GM23338 (cell line): Measurements from ENCODE around the gene NGFR. TPM values are rescaled to one million over a fixed set of nuclear protein-coding genes. Genes with fewer than 3 reads are reported as not detected.

Experiments used
- ATAC-seq: fragments of 200-7000 bp; cut with Tn5 transposase; 3 replicates; pipeline ENCODE4 v1.9.1; 2020
- DNase-seq: peaks from one replicate; pipeline ENCODE4 v3.0.0-alpha.2; 2015; ENCODE audit warnings: low spot score
- H2AFZ ChIP-seq: fragments of 200-600 bp; sonication (generic); 2 replicates; pipeline ENCODE4 v1.8.0; 2016; ENCODE audit warnings: antibody characterized with exemption, mild to moderate bottlenecking, moderate library complexity
- H3F3A ChIP-seq: fragments of 200-600 bp; sonication (generic); replicated peaks from 2 replicates; pipeline ENCODE4 v1.8.0; 2017; ENCODE audit warnings: antibody characterized with exemption, mixed run types, low read depth
- H3K27ac ChIP-seq: fragments of 200-600 bp; sonication (generic); 2 replicates; pipeline ENCODE4 v1.6.1; 2016; ENCODE audit warnings: low read depth
- H3K27me3 ChIP-seq: fragments of 200-600 bp; sonication (generic); 2 replicates; pipeline ENCODE4 v1.8.0; 2016; ENCODE audit warnings: mild to moderate bottlenecking, mixed run types, moderate library complexity; ENCODE audit not compliant: insufficient read depth
- H3K36me3 ChIP-seq: fragments of 200-600 bp; sonication (generic); 2 replicates; pipeline ENCODE4 v1.8.0; 2016; ENCODE audit warnings: mild to moderate bottlenecking; ENCODE audit not compliant: insufficient read depth
- H3K4me1 ChIP-seq: fragments of 200-600 bp; sonication (generic); 2 replicates; pipeline ENCODE4 v1.8.0; 2016; ENCODE audit warnings: mild to moderate bottlenecking, moderate library complexity; ENCODE audit not compliant: insufficient read depth
- H3K4me2 ChIP-seq: fragments of 200-600 bp; sonication (generic); 2 replicates; pipeline ENCODE4 v1.7.1; 2017; ENCODE audit warnings: mixed run types
- H3K4me3 ChIP-seq: fragments of 200-600 bp; sonication (generic); 2 replicates; pipeline ENCODE4 v1.6.1; 2016; ENCODE audit warnings: mixed run types
- H3K79me2 ChIP-seq: fragments of 200-600 bp; sonication (generic); replicated peaks from 2 replicates; pipeline ENCODE4 v1.8.0; 2017; ENCODE audit warnings: mild to moderate bottlenecking; ENCODE audit not compliant: insufficient read depth
- H3K9me2 ChIP-seq: fragments of 200-600 bp; sonication (generic); 2 replicates; pipeline ENCODE4 v1.8.0; 2017; ENCODE audit not compliant: insufficient read depth
- H4K20me1 ChIP-seq: fragments of 200-600 bp; sonication (generic); replicated peaks from 2 replicates; pipeline ENCODE4 v1.8.0; 2017; ENCODE audit warnings: mild to moderate bottlenecking; ENCODE audit not compliant: insufficient read depth
- H3K27ac Mint-ChIP-seq: 2 replicates; pipeline ENCODE4 v1.8.0; 2020; ENCODE audit warnings: inconsistent platforms, mild to moderate bottlenecking, moderate library complexity, mixed read lengths
- H3K27me3 Mint-ChIP-seq: 3 replicates; pipeline ENCODE4 v1.8.0; 2022; ENCODE audit warnings: low read depth, mild to moderate bottlenecking, moderate library complexity, mixed read lengths, inconsistent platforms; ENCODE audit not compliant: insufficient read depth, poor library complexity
- H3K36me3 Mint-ChIP-seq: 3 replicates; pipeline ENCODE4 v1.8.0; 2021; ENCODE audit warnings: low read depth, mild to moderate bottlenecking, inconsistent platforms, moderate library complexity, mixed read lengths
- H3K4me1 Mint-ChIP-seq: 3 replicates; pipeline ENCODE4 v1.8.0; 2020; ENCODE audit warnings: mild to moderate bottlenecking, inconsistent platforms, mixed read lengths
- H3K4me3 Mint-ChIP-seq: 3 replicates; pipeline ENCODE4 v1.8.0; 2021; ENCODE audit warnings: moderate library complexity, mild to moderate bottlenecking, inconsistent platforms, mixed read lengths
- H3K9me3 Mint-ChIP-seq: 3 replicates; pipeline ENCODE4 v1.8.0; 2020; ENCODE audit warnings: moderate library complexity, mild to moderate bottlenecking, inconsistent platforms, mixed read lengths
- CREB1 ChIP-seq: fragments of 250-450 bp; sonication (Bioruptor Pico); IDR thresholded peaks from 2 replicates; pipeline ENCODE4 v1.5.0; 2020; ENCODE audit warnings: low read depth, mild to moderate bottlenecking, moderate library complexity
- EZH2 ChIP-seq: fragments of 200-600 bp; sonication (generic); IDR thresholded peaks from one replicate; pipeline ENCODE4 v1.8.0; 2017; ENCODE audit warnings: antibody characterized with exemption, mild to moderate bottlenecking, low read depth; ENCODE audit not compliant: unreplicated experiment
- EZH2phosphoT487 ChIP-seq: fragments of 200-600 bp; sonication (generic); IDR thresholded peaks from one replicate; pipeline ENCODE4 v1.8.1; 2018; ENCODE audit warnings: antibody characterized with exemption; ENCODE audit not compliant: unreplicated experiment
- JUNB ChIP-seq: IDR thresholded peaks from one replicate; pipeline ENCODE4 v1.6.1; 2016; ENCODE audit warnings: antibody characterized with exemption; ENCODE audit not compliant: unreplicated experiment
- NANOG ChIP-seq: IDR thresholded peaks from 2 replicates; pipeline ENCODE4 v1.6.1; 2016; ENCODE audit warnings: antibody characterized with exemption, borderline replicate concordance
- STAT1 ChIP-seq: IDR thresholded peaks from one replicate; pipeline ENCODE4 v1.6.1; 2016; ENCODE audit warnings: antibody characterized with exemption; ENCODE audit not compliant: unreplicated experiment
- ZNF114 ChIP-seq: fragments of 250-450 bp; sonication (Bioruptor Pico); IDR thresholded peaks from 2 replicates; pipeline ENCODE4 v1.5.0; 2020; ENCODE audit warnings: mild to moderate bottlenecking, moderate library complexity
- ZNF331 ChIP-seq: fragments of 250-450 bp; sonication (Bioruptor Pico); IDR thresholded peaks from 2 replicates; pipeline ENCODE4 v1.5.0; 2020; ENCODE audit warnings: low read depth, mild to moderate bottlenecking, moderate library complexity
- polyA plus RNA-seq: library from polyadenylated mRNA; unstranded; fragments of >200 nt; fragmentation: Nextera tagmentation; extraction: Ambion mirVana; gene quantifications from 2 replicates; pipeline ENCODE4 v1.2.1, GENCODE V29; 2016
- total RNA-seq: library from RNA; depleted of rRNA; stranded (reverse); fragments of >200 nt; shearing (Covaris generic); gene quantifications from 2 replicates; pipeline ENCODE4 v1.2.3, GENCODE V29; 2014
- TF ChIP-seq, protein P1 (sequence below): IDR thresholded peaks from one replicate; pipeline ENCODE4 v1.6.1; 2018; ENCODE audit warnings: antibody characterized with exemption; ENCODE audit not compliant: unreplicated experiment
- TF ChIP-seq, protein P2 (sequence below): fragments of 250-450 bp; sonication (Bioruptor Pico); IDR thresholded peaks from 2 replicates; pipeline ENCODE4 v1.5.0; 2020; ENCODE audit warnings: mild to moderate bottlenecking, moderate library complexity

NGFR gene
- total and polyA plus RNA-seq, 2 experiments from 2014 or later: 2.8 to 6.9 TPM

DNA sequence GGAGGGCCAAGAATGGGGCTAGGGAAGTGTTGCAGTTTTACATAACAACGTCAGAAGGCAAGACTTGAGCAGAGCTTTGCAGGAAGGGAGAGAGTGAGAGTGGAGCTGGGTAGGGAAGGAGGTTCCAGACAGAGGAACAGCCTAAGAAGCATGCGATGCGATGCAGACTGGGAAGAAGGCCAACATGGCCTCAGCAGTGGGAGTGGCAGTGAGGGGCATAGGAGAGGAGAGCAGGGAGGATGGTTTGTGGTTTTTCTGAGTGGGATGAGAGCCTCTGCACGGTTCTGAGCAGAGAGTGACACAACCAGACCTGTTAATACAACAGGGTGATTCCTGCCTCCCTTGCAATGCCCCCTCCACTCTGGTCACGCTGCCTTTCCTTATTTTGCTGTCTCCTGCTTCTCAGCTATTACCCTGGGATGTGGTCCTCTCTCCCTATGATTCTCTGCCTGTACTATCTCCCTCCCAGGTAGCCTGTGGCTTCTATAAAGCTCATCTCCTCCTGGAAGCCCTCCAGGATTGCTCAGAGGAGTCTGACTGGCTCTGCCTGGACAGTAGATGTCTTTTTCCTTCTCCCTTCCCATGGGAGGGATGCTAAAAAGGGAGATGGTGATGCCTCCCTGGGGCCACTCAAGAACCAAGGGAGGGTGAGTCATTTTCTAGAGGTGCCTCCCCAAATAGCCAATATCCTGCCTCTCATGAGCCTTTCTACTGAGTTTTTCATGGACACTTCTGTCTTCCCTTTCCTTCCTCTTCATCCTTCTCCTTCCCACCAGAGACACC lies 38.7 kb upstream of the NGFR start:
- no peaks in the 10 kb centered on the region for H3K79me2 ChIP-seq
- H2AFZ ChIP-seq: peak overlapping the region; percentile 59; the same call in 1 of the 2 replicates
- H3K27ac ChIP-seq: no peak overlapping the region
- H3K27me3 Mint-ChIP-seq: peaks cover 18% of the 10 kb centered on the region
- H3F3A ChIP-seq: no peaks in the 10 kb centered on the region
- TF ChIP-seq NANOG (no peak), ZNF114 (CRISPR knock-in tag) (no peak), EZH2phosphoT487 (no peak), CREB1 (no peak), ZNF331 (CRISPR knock-in tag) (no peak)
- TF ChIP-seq, protein P1, sequence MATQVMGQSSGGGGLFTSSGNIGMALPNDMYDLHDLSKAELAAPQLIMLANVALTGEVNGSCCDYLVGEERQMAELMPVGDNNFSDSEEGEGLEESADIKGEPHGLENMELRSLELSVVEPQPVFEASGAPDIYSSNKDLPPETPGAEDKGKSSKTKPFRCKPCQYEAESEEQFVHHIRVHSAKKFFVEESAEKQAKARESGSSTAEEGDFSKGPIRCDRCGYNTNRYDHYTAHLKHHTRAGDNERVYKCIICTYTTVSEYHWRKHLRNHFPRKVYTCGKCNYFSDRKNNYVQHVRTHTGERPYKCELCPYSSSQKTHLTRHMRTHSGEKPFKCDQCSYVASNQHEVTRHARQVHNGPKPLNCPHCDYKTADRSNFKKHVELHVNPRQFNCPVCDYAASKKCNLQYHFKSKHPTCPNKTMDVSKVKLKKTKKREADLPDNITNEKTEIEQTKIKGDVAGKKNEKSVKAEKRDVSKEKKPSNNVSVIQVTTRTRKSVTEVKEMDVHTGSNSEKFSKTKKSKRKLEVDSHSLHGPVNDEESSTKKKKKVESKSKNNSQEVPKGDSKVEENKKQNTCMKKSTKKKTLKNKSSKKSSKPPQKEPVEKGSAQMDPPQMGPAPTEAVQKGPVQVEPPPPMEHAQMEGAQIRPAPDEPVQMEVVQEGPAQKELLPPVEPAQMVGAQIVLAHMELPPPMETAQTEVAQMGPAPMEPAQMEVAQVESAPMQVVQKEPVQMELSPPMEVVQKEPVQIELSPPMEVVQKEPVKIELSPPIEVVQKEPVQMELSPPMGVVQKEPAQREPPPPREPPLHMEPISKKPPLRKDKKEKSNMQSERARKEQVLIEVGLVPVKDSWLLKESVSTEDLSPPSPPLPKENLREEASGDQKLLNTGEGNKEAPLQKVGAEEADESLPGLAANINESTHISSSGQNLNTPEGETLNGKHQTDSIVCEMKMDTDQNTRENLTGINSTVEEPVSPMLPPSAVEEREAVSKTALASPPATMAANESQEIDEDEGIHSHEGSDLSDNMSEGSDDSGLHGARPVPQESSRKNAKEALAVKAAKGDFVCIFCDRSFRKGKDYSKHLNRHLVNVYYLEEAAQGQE: no peak
- H3K4me1 Mint-ChIP-seq: peaks cover 28% of the 10 kb centered on the region
- H3K9me2 ChIP-seq: no peaks in the 10 kb centered on the region
- no peak overlapping the region for H3K27ac Mint-ChIP-seq
- H3K4me3 ChIP-seq: no peak overlapping the region
- peaks cover 12% of the 10 kb centered on the region for H3K4me1 ChIP-seq
- H3K27me3 ChIP-seq: no peaks in the 10 kb centered on the region
- no peak for ATAC-seq
- H4K20me1 ChIP-seq: no peaks in the 10 kb centered on the region
- H3K36me3 ChIP-seq: no peaks in the 10 kb centered on the region
- H3K36me3 Mint-ChIP-seq: no peaks in the 10 kb centered on the region
- H3K4me3 Mint-ChIP-seq: no peak overlapping the region
- H3K4me2 ChIP-seq: peak overlapping the region; percentile 48; the same call in 1 of the 2 replicates
- H3K9me3 Mint-ChIP-seq: no peaks in the 10 kb centered on the region
- DNase-seq: no peak

DNA sequence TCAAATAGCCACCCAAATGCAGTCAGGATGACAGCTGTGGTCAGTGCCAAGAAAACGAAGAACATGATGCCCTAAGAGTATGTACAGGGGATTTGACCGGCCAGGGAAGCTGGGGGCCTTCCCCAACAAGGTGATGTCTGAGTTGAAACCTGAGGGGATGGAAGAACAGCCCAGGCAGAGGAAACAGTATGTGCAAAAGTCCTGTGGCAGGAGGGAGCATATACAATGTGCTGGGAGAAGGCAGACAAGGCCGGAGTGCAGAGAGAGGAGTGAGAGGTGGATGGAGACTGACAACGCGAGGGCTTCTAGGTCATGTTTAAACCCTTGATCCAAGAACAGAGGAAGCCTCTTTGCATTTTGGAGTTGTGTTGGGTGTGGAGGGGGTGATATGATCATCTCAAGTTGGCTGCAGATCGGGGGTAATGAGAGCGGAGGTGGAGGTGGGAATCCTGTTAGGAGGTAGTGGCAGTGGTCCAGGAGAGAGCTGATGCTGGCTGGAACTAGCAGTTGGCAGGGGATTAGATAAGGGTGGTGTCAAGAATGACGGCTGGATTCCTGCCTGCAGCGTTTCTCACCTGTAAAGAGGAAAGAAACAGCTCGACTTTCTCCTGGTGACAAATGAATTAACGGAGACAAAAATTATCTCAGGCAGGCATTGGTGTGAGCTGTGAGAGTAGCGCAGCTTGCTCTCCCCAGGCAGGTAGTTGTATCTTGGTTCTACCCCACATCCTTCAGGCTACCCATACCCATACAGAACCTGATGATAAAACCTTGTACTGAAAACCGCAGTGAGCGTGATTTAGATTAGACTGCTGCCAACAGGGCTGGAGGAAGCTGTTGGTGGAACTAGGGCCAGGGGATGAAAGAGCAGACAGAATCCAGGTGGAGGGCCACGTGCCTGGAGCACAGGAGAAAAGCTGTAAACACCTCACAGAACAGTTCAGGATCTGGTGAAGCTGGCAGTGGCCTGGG lies 37.2 kb upstream of the NGFR start:
- Mint-ChIP-seq H3K36me3 (no peaks in the 10 kb centered on the region), H3K27ac (no peak overlapping the region), H3K4me3 (no peak overlapping the region), H3K4me1 (peaks cover 28% of the 10 kb centered on the region), H3K27me3 (peaks cover 15% of the 10 kb centered on the region), H3K9me3 (no peaks in the 10 kb centered on the region)
- no peaks in the 10 kb centered on the region for H3K27me3 ChIP-seq
- H3F3A ChIP-seq: no peaks in the 10 kb centered on the region
- no peak overlapping the region for H3K4me2 ChIP-seq
- H3K9me2 ChIP-seq: no peaks in the 10 kb centered on the region
- no peaks in the 10 kb centered on the region for H4K20me1 ChIP-seq
- H3K36me3 ChIP-seq: no peaks in the 10 kb centered on the region
- no peaks in the 10 kb centered on the region for H3K79me2 ChIP-seq
- H3K27ac ChIP-seq: no peak overlapping the region
- peaks cover 12% of the 10 kb centered on the region for H3K4me1 ChIP-seq
- ATAC-seq (no peak), DNase-seq (no peak)
- no peak overlapping the region for H2AFZ ChIP-seq
- H3K4me3 ChIP-seq: no peak overlapping the region
- TF ChIP-seq JUNB (no peak), ZNF114 (CRISPR knock-in tag) (no peak), EZH2 (no peak), ZNF331 (CRISPR knock-in tag) (no peak), STAT1 (no peak)
- TF ChIP-seq, protein P2, sequence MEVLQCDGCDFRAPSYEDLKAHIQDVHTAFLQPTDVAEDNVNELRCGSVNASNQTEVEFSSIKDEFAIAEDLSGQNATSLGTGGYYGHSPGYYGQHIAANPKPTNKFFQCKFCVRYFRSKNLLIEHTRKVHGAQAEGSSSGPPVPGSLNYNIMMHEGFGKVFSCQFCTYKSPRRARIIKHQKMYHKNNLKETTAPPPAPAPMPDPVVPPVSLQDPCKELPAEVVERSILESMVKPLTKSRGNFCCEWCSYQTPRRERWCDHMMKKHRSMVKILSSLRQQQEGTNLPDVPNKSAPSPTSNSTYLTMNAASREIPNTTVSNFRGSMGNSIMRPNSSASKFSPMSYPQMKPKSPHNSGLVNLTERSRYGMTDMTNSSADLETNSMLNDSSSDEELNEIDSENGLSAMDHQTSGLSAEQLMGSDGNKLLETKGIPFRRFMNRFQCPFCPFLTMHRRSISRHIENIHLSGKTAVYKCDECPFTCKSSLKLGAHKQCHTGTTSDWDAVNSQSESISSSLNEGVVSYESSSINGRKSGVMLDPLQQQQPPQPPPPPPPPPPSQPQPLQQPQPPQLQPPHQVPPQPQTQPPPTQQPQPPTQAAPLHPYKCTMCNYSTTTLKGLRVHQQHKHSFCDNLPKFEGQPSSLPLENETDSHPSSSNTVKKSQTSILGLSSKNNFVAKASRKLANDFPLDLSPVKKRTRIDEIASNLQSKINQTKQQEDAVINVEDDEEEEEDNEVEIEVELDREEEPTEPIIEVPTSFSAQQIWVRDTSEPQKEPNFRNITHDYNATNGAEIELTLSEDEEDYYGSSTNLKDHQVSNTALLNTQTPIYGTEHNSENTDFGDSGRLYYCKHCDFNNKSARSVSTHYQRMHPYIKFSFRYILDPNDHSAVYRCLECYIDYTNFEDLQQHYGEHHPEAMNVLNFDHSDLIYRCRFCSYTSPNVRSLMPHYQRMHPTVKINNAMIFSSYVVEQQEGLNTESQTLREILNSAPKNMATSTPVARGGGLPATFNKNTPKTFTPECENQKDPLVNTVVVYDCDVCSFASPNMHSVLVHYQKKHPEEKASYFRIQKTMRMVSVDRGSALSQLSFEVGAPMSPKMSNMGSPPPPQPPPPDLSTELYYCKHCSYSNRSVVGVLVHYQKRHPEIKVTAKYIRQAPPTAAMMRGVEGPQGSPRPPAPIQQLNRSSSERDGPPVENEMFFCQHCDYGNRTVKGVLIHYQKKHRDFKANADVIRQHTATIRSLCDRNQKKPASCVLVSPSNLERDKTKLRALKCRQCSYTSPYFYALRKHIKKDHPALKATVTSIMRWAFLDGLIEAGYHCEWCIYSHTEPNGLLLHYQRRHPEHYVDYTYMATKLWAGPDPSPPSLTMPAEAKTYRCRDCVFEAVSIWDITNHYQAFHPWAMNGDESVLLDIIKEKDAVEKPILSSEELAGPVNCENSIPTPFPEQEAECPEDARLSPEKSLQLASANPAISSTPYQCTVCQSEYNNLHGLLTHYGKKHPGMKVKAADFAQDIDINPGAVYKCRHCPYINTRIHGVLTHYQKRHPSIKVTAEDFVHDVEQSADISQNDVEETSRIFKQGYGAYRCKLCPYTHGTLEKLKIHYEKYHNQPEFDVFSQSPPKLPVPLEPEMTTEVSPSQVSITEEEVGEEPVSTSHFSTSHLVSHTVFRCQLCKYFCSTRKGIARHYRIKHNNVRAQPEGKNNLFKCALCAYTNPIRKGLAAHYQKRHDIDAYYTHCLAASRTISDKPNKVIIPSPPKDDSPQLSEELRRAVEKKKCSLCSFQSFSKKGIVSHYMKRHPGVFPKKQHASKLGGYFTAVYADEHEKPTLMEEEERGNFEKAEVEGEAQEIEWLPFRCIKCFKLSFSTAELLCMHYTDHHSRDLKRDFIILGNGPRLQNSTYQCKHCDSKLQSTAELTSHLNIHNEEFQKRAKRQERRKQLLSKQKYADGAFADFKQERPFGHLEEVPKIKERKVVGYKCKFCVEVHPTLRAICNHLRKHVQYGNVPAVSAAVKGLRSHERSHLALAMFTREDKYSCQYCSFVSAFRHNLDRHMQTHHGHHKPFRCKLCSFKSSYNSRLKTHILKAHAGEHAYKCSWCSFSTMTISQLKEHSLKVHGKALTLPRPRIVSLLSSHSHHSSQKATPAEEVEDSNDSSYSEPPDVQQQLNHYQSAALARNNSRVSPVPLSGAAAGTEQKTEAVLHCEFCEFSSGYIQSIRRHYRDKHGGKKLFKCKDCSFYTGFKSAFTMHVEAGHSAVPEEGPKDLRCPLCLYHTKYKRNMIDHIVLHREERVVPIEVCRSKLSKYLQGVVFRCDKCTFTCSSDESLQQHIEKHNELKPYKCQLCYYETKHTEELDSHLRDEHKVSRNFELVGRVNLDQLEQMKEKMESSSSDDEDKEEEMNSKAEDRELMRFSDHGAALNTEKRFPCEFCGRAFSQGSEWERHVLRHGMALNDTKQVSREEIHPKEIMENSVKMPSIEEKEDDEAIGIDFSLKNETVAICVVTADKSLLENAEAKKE (CRISPR knock-in tag): no peak
